Nephron (organoid): ENCODE results near the gene DYNC1LI2.

Source experiments
- H3K27ac Mint-ChIP-seq, 3 experiments: 2 replicates each; pipeline ENCODE4 v1.8.0; 2020; ENCODE audit warnings: mixed read lengths in 3 of 3, mild to moderate bottlenecking in 2 of 3, moderate library complexity in 1 of 3
- H3K27me3 Mint-ChIP-seq: 2 replicates; pipeline ENCODE4 v1.8.0; 2021; ENCODE audit warnings: low read depth, mild to moderate bottlenecking, moderate library complexity, mixed read lengths
- H3K36me3 Mint-ChIP-seq: 2 replicates; pipeline ENCODE4 v1.8.0; 2020; ENCODE audit warnings: low read depth, mixed read lengths
- H3K4me1 Mint-ChIP-seq: 2 replicates; pipeline ENCODE4 v1.8.0; 2020; ENCODE audit warnings: mixed read lengths
- H3K4me3 Mint-ChIP-seq, 3 experiments: 2 replicates each; pipeline ENCODE4 v1.8.0; 2020; ENCODE audit warnings: mild to moderate bottlenecking in 3 of 3, mixed read lengths in 3 of 3, moderate library complexity in 2 of 3
- H3K9me3 Mint-ChIP-seq: 2 replicates; pipeline ENCODE4 v1.8.0; 2020; ENCODE audit warnings: mixed read lengths
- TF ChIP-seq, protein P1 (sequence below), 3 experiments: fragments of 200-600 bp; sonication (generic); IDR thresholded peaks; one replicate each; pipeline ENCODE4 v1.5.0; 2021; ENCODE audit warnings: antibody characterized with exemption in 3 of 3; ENCODE audit not compliant: unreplicated experiment in 3 of 3

Gene DYNC1LI2

DNA sequence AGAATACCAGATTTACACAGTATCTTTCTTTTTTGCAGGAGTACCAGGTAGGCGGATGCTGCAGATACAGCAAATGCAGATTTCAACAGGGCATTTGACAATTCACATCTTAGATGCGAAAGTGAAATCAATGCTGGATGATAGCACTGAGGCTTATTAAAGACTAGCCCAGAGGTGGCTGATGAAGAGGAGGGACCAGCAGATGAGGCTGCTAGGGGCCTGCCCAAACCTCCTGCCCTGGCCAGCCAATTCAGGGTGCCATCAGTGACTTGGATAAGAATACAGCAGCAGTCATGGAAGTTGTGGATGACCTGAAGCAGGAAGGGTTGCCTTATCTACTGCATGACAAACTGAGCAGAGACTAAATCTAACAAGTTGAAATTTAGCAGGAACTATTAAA lies 1.5 kb upstream of the DYNC1LI2 start:
- no peak overlapping the region for H3K4me3 Mint-ChIP-seq

DNA sequence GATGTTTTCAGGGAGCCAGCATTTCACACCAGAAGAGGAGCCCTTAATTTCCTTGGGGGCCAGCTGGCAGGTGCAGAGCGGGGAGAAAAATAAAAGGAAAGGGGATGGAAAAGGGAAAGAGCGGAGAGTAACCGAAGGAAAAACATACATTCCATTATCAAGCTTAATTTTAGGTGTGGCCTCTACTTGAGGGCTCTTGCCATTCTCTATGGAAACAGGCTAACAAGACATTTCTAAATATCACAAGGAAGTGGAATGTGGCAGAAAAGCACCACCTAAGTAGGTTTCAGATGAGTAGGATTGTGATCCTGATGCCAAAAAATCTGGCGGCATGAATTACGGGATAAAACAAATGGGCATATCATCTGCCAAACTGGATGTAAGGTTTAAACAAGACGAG lies 970 bp upstream of the DYNC1LI2 start:
- Mint-ChIP-seq H3K27me3 (peaks cover 14% of the 10 kb centered on the region), H3K4me3 (peak overlapping the region; percentile 83 to 88 (median 87)), H3K4me1 (peaks cover 31% of the 10 kb centered on the region), H3K36me3 (peaks cover 25% of the 10 kb centered on the region), H3K9me3 (no peaks in the 10 kb centered on the region), H3K27ac (peak overlapping the region; percentile 83 to 98 (median 97))
- TF ChIP-seq, protein P1, sequence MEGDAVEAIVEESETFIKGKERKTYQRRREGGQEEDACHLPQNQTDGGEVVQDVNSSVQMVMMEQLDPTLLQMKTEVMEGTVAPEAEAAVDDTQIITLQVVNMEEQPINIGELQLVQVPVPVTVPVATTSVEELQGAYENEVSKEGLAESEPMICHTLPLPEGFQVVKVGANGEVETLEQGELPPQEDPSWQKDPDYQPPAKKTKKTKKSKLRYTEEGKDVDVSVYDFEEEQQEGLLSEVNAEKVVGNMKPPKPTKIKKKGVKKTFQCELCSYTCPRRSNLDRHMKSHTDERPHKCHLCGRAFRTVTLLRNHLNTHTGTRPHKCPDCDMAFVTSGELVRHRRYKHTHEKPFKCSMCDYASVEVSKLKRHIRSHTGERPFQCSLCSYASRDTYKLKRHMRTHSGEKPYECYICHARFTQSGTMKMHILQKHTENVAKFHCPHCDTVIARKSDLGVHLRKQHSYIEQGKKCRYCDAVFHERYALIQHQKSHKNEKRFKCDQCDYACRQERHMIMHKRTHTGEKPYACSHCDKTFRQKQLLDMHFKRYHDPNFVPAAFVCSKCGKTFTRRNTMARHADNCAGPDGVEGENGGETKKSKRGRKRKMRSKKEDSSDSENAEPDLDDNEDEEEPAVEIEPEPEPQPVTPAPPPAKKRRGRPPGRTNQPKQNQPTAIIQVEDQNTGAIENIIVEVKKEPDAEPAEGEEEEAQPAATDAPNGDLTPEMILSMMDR (IDR thresholded peaks at IDR 0.05; ENCODE audit: unreplicated experiment in 3 of 3) = no peak

More for the DNA sequence above, 1.5 kb upstream of the DYNC1LI2 start:
- peaks cover 25% of the 10 kb centered on the region for H3K36me3 Mint-ChIP-seq
- TF ChIP-seq, protein P1 (IDR thresholded peaks at IDR 0.05; ENCODE audit: unreplicated experiment in 3 of 3) = no peak
- peaks cover 31% of the 10 kb centered on the region for H3K4me1 Mint-ChIP-seq
- H3K27me3 Mint-ChIP-seq = peaks cover 14% of the 10 kb centered on the region
- no peaks in the 10 kb centered on the region for H3K9me3 Mint-ChIP-seq
- peak overlapping the region in 1 of 3 experiments; percentile 97 for H3K27ac Mint-ChIP-seq

DNA sequence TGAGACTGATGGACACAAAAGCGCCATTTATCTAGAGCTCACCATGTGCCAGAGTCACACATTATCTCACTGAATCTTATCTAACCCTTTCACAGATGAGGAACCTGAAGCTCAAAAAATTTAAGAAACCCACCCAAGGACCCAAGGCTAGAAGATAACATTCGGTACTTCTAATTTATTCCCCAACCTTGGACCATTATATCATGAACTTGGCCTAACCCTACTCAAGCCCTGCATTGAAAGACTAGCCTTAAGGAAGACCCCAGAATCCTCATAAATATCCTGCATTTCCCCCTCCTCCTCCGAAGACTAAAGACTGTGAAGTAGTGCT lies 548 bp upstream of the DYNC1LI2 start:
- TF ChIP-seq, protein P1 (IDR thresholded peaks at IDR 0.05; ENCODE audit: unreplicated experiment in 3 of 3) = no peak
- Mint-ChIP-seq H3K4me1 (peaks cover 31% of the 10 kb centered on the region), H3K27ac (peak overlapping the region; percentile 83 to 98 (median 97)), H3K9me3 (no peaks in the 10 kb centered on the region), H3K4me3 (peak overlapping the region; percentile 83 to 88 (median 87)), H3K36me3 (peaks cover 25% of the 10 kb centered on the region), H3K27me3 (peaks cover 14% of the 10 kb centered on the region)

DNA sequence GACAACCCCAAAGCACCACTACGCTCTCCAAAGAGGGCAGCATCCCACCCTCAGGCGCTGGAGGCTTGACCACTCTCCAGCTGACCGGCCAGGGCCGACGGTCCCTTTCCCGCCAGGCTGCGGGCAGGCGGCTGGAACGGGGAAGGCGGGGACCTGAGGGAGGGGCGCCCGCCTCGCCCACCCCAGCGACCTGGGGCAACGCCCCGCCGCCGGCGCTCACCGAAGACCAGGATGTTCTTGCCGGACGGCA lies 431 bp downstream of the DYNC1LI2 start:
- TF ChIP-seq, protein P1 (IDR thresholded peaks at IDR 0.05; ENCODE audit: unreplicated experiment in 3 of 3) = no peak
- Mint-ChIP-seq H3K27me3 (peaks cover 14% of the 10 kb centered on the region), H3K4me1 (peaks cover 31% of the 10 kb centered on the region), H3K27ac (peak overlapping the region; percentile 68 to 98 (median 87)), H3K9me3 (no peaks in the 10 kb centered on the region), H3K36me3 (peaks cover 32% of the 10 kb centered on the region), H3K4me3 (peak overlapping the region; percentile 86 to 91 (median 91))

DNA sequence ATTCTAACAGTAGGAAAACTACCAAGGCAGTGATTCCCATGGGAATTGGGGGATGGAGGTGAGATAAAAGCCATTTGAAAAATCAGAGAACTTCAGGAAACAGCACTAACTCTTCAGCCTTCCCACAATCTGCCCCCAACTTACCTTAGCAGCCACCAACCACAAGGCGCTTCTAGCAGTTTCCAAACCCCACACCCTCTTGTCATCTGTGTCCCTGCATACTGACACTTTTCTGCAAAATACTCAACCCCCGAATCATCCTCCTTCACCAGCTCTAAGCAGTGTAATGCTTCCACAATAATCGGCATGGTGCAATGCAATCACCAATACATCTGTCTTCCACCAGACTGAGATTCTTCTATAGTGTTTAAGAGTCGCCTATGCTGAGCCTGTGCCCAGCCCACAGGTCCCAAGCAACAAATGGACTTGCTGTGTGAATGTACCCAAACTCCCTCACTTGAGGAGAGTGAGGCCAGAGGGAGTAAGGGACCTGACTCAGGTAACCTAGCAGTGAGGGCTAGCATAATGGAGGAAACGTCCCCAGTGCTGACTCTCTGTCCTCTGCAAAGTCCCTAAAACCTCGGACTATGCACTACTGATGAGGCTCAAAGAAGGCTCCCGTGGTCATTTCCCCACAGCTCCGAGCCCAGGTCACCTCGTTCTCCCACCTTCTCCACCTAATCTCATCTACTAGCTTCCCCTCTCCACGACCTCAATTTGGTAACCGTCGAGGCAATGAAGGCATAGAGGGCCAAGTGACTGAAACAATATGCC lies 943 bp downstream of the DYNC1LI2 start:
- TF ChIP-seq, protein P1 (IDR thresholded peaks at IDR 0.05; ENCODE audit: unreplicated experiment in 3 of 3) = no peak
- Mint-ChIP-seq H3K27me3 (peaks cover 14% of the 10 kb centered on the region), H3K27ac (peak overlapping the region; percentile 68 to 98 (median 87)), H3K36me3 (peaks cover 34% of the 10 kb centered on the region), H3K9me3 (no peaks in the 10 kb centered on the region), H3K4me1 (peaks cover 31% of the 10 kb centered on the region), H3K4me3 (peak overlapping the region; percentile 86 to 91 (median 91))

DNA sequence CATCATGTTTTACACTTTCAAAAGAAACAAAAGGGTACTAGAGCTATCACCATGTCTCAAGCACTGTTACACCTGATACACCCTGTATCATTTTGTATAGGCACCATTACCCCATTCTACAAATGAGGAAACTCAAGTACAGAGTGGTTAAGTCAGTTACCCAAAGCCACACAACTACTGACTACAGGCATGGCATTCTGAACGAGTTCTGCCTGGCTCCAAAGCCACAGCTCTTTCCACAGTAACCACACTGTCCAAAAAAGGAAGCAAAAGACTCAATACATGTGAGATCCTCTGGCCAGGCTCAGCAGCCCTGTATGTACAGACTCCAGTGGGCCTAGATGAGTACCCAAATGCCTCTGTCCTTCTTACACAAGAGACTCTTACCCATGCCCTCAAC lies 4.7 kb downstream of the DYNC1LI2 start:
- Mint-ChIP-seq H3K4me1 (peaks cover 35% of the 10 kb centered on the region), H3K27ac (no peak overlapping the region), H3K4me3 (peak overlapping the region in 1 of 3 experiments; percentile 32), H3K36me3 (peaks cover 52% of the 10 kb centered on the region), H3K9me3 (no peaks in the 10 kb centered on the region), H3K27me3 (no peaks in the 10 kb centered on the region)
- TF ChIP-seq, protein P1 (IDR thresholded peaks at IDR 0.05; ENCODE audit: unreplicated experiment in 3 of 3) = no peak
